Adrenal gland (tissue), 12 donors: Measurements from ENCODE around the gene SPG7. TPM values are rescaled to one million over a fixed set of nuclear protein-coding genes. Genes with fewer than 3 reads are reported as not detected.

Experiments
- DNase-seq, 7 donors: peaks; one replicate each; pipeline ENCODE4 v3.0.0-alpha.2; 2019 to 2020
- H3K27ac ChIP-seq, 5 donors: fragments of 200-600 bp; sonication (generic) in 4 of 5; 1 replicate in 3 of 5; 2 replicates in 2 of 5; pipeline versions ENCODE4 v1.5.1 to v1.8.0; 2016 to 2020; ENCODE audit warnings: mild to moderate bottlenecking in 1 of 5
- H3K27me3 ChIP-seq: fragments of 200-600 bp; 2 replicates; pipeline ENCODE4 v1.8.0; 2021
- H3K36me3 ChIP-seq, 2 donors: fragments of 200-600 bp; replicated peaks in 1 of 2; 1 replicate in 1 of 2; 2 replicates in 1 of 2; pipeline versions ENCODE4 v1.5.1 to v1.8.0; 2018 to 2022
- H3K4me1 ChIP-seq, 2 donors: fragments of 200-600 bp; replicated peaks in 1 of 2; 1 replicate in 1 of 2; 2 replicates in 1 of 2; pipeline versions ENCODE4 v1.5.1 to v1.8.0; 2018 to 2021
- H3K4me3 ChIP-seq, 4 donors: fragments of 200-600 bp; sonication (generic) in 3 of 4; one replicate each; pipeline ENCODE4 v1.5.1; 2016 to 2018
- H3K9me3 ChIP-seq, 3 donors: fragments of 200-600 bp; sonication (generic) in 1 of 3; replicated peaks in 1 of 3; 1 replicate in 2 of 3; 2 replicates in 1 of 3; pipeline versions ENCODE4 v1.5.1 to v1.8.0; 2016 to 2021
- CTCF ChIP-seq, 6 experiments: fragments of 450-650 bp in 4 of 6; fragments of 200-600 bp in 2 of 6; sonication (generic) in 1 of 6; IDR thresholded peaks; 1 replicate in 5 of 6; 2 replicates in 1 of 6; pipeline versions ENCODE4 v1.5.1 to v1.8.0; 2016 to 2021; ENCODE audit warnings: antibody characterized with exemption in 6 of 6, mild to moderate bottlenecking in 2 of 6, moderate library complexity in 1 of 6
- POLR2A ChIP-seq, 2 donors: fragments of 450-650 bp; IDR thresholded peaks; one replicate each; pipeline ENCODE4 v1.6.1; 2017; ENCODE audit warnings: antibody characterized with exemption in 2 of 2, mild to moderate bottlenecking in 2 of 2, moderate library complexity in 1 of 2
- WGBS, 4 donors: extraction: QIAGEN DNeasy Blood & Tissue Kit in 2 of 4; methylation state at CpG; one replicate each; pipeline versions ENCODE4 v1.1.5 to v1.1.7; 2013 to 2017; 5-methylcytosine and 5-hydroxymethylcytosine counted together
- intact Hi-C, 2 donors: fragments of 100-400 bp; cut with DNase I; formaldehyde crosslinking; loops; one replicate each; pipeline versions ENCODE4 v1.14.1 to v1.15.0; 2022 to 2023
- polyA plus RNA-seq, 3 donors: library from polyadenylated mRNA; stranded (reverse); fragments of 200-250 nt in 2 of 3; fragments of 350-450 nt in 1 of 3; fragmentation: Illumina TruSeq in 1 of 3; extraction: RNeasy Lipid Tissue Mini Kit (QIAGEN cat#74804) in 1 of 3; gene quantifications; one replicate each; pipeline ENCODE4 v1.2.3, GENCODE V29; 2013 to 2014
- total RNA-seq, 9 donors: library from RNA; depleted of rRNA in 4 of 9; stranded (reverse); fragments of >200 nt in 4 of 9; fragments of 120-200 nt in 1 of 9; fragmentation: NEBNext Ultra II Directional in 1 of 9; extraction: Animal tissue kit (Norgen Biotek cat#: 25700) in 1 of 9; gene quantifications; one replicate each; pipeline versions ENCODE4 v1.1.0 to v1.2.4, GENCODE V29; 2013 to 2023
- donor health status: healthy with polysubstance abuse.
- donor health status: Bipolar disorder and iron deficiency.
- donor health status: DM: yes; HTN: yes; CAD: no.
- donor health status: DM: no; HTN: no; CAD: no.
- donor health status: DM: no; HTN: no; CAD: no.
- donor health status: DM: yes; HTN: yes; CAD: no.

Gene SPG7
- total and polyA plus RNA-seq, 12 donors = 57.1 to 250 (median 142) TPM

- DNase-seq = peak in 1 of 7 donors; percentile 45
- H3K9me3 ChIP-seq = no peaks in the 10 kb centered on the region
- peaks cover 20 to 40% of the 10 kb centered on the region in 2 donors for H3K4me1 ChIP-seq
- no peak for TF ChIP-seq CTCF (IDR thresholded peaks at IDR 0.05)
- TF ChIP-seq POLR2A (IDR thresholded peaks at IDR 0.05) = no peak
- H3K4me3 ChIP-seq = peak overlapping the region; percentile 89 to 94 (median 90)
- intact Hi-C loops = loop anchor here (5.0 to 10.0 kb wide), 3 partner anchors 175 to 263 kb away; no protein-coding TSS in a partner anchor
- 8 to 33% (median 12%) methylated on average over 10 to 42 of the region's 42 CpGs for WGBS, 4 donors
- peaks cover 0 to 18% of the 10 kb centered on the region in 2 donors for H3K36me3 ChIP-seq
- H3K27ac ChIP-seq = peak overlapping the region in 4 of 5 donors; percentile 90 to 96 (median 94)
- H3K27me3 ChIP-seq = no peaks in the 10 kb centered on the region
Observed at GRCh38 chr16:89507214-89507833, 879 bp upstream of the SPG7 start.

GRCh38 chr16:89510526-89510925, 2.3 kb downstream of the SPG7 start:
- Histone ChIP-seq H3K4me1 (peaks cover 16 to 33% of the 10 kb centered on the region in 2 donors), H3K9me3 (no peaks in the 10 kb centered on the region), H3K27me3 (no peaks in the 10 kb centered on the region), H3K36me3 (peaks cover 0 to 47% of the 10 kb centered on the region in 2 donors), H3K4me3 (no peak overlapping the region), H3K27ac (no peak overlapping the region)
- 84 to 90% (median 86%) methylated on average over 9 of the region's 9 CpGs for WGBS, 4 donors
- TF ChIP-seq CTCF (IDR thresholded peaks at IDR 0.05) (no peak), POLR2A (IDR thresholded peaks at IDR 0.05) (no peak)
- intact Hi-C loops = no loop called here
- no peak for DNase-seq

- intact Hi-C loops = no loop called here
- no peak overlapping the region for H3K27ac ChIP-seq
- no peak overlapping the region for H3K4me3 ChIP-seq
- H3K27me3 ChIP-seq = no peaks in the 10 kb centered on the region
- TF ChIP-seq POLR2A (IDR thresholded peaks at IDR 0.05) (no peak), CTCF (IDR thresholded peaks at IDR 0.05) (no peak)
- DNase-seq = no peak
- H3K36me3 ChIP-seq = peaks cover 0 to 55% of the 10 kb centered on the region in 2 donors
- no peaks in the 10 kb centered on the region for H3K9me3 ChIP-seq
- 68 to 83% (median 76%) methylated on average over 8 of the region's 8 CpGs for WGBS, 4 donors
- peaks cover 8 to 24% of the 10 kb centered on the region in 2 donors for H3K4me1 ChIP-seq
Observed at GRCh38 chr16:89511374-89511773, 3.2 kb downstream of the SPG7 start.

GRCh38 chr16:89512453-89512852, 4.2 kb downstream of the SPG7 start:
- 89 to 95% (median 94%) methylated on average over 7 to 9 of the region's 9 CpGs for WGBS, 4 donors
- Histone ChIP-seq H3K27me3 (no peaks in the 10 kb centered on the region), H3K4me3 (no peak overlapping the region), H3K36me3 (peaks cover 0 to 62% of the 10 kb centered on the region in 2 donors), H3K27ac (no peak overlapping the region), H3K9me3 (no peaks in the 10 kb centered on the region), H3K4me1 (peaks cover 8 to 15% of the 10 kb centered on the region in 2 donors)
- TF ChIP-seq CTCF (IDR thresholded peaks at IDR 0.05) (no peak), POLR2A (IDR thresholded peaks at IDR 0.05) (no peak)
- intact Hi-C loops = no loop called here
- no peak for DNase-seq
